ENCODE measurements around the gene PLA2G4E.

GRCh38 chr15:41955100-41955499 lies 65.7 kb downstream of the PLA2G4E start:
- no peak for TF ChIP-seq CTCF (IDR thresholded peaks at IDR 0.05)
- TF ChIP-seq POLR2A (IDR thresholded peaks at IDR 0.05): no peak
- no peak for TF ChIP-seq POLR2AphosphoS5 (IDR thresholded peaks at IDR 0.05; ENCODE audit: insufficient read depth in 1 of 2, low read depth in 1 of 2)
